OCI-LY3 (cell line): Measurements from ENCODE around the gene GPR18.
"Not testable (repeated sequence)": the region's sequence is repeated elsewhere in the genome, so short reads cannot be mapped to it uniquely, and the experiment has no call there.

Source experiments
- H2AFZ ChIP-seq: fragments of 200-600, 300-600 bp; shearing (Covaris generic); 2 replicates; pipeline ENCODE4 v1.6.0; 2014; ENCODE audit warnings: antibody characterized with exemption, low read depth, low read length
- H3K27ac ChIP-seq: fragments of 200-600, 300-600 bp; sonication (generic); 2 replicates; pipeline ENCODE4 v1.5.1; 2014; ENCODE audit warnings: mild to moderate bottlenecking, low read length, moderate library complexity, mixed read lengths
- H3K27me3 ChIP-seq: fragments of 200-600, 300-600 bp; sonication (generic); 2 replicates; pipeline ENCODE4 v1.6.1; 2014; ENCODE audit warnings: low read depth, low read length, mixed read lengths
- H3K36me3 ChIP-seq: fragments of 200-600, 300-600 bp; sonication (generic); replicated peaks from 2 replicates; pipeline ENCODE3; 2014; ENCODE audit warnings: low read depth, low read length, mixed read lengths
- H3K4me1 ChIP-seq: fragments of 300-600, 200-600 bp; sonication (generic); 2 replicates; pipeline ENCODE4 v1.6.1; 2014; ENCODE audit warnings: low read length, mixed read lengths
- H3K4me2 ChIP-seq: fragments of 200-600, 300-600 bp; sonication (generic); 2 replicates; pipeline ENCODE4 v1.6.1; 2014; ENCODE audit warnings: low read length, mixed read lengths
- H3K4me3 ChIP-seq: fragments of 300-600, 200-600 bp; sonication (generic); 2 replicates; pipeline ENCODE4 v1.5.1; 2014; ENCODE audit warnings: antibody characterized with exemption, mild to moderate bottlenecking, low read length, moderate library complexity
- H3K79me2 ChIP-seq: fragments of 300-600, 200-600 bp; shearing (Covaris generic); 2 replicates; pipeline ENCODE4 v1.6.1; 2014; ENCODE audit warnings: mild to moderate bottlenecking, low read length, mixed read lengths
- H3K9ac ChIP-seq: fragments of 300-600, 200-600 bp; shearing (Covaris generic); 2 replicates; pipeline ENCODE4 v1.6.0; 2014; ENCODE audit warnings: mild to moderate bottlenecking, low read length, moderate library complexity
- H3K9me3 ChIP-seq: fragments of 200-600, 300-600 bp; shearing (Covaris generic); 2 replicates; pipeline ENCODE4 v1.6.1; 2014; ENCODE audit warnings: low read length, mixed read lengths; ENCODE audit not compliant: insufficient read depth
- H4K20me1 ChIP-seq: fragments of 200-600, 300-600 bp; sonication (generic); 2 replicates; pipeline ENCODE4 v1.6.1; 2016; ENCODE audit warnings: low read length, mixed read lengths; ENCODE audit not compliant: insufficient read depth
- EZH2phosphoT487 ChIP-seq: fragments of 200-600 bp; shearing (Covaris generic); IDR thresholded peaks from 2 replicates; pipeline ENCODE4 v1.6.1; 2018; ENCODE audit warnings: antibody characterized with exemption, mixed run types, low read depth
- TF ChIP-seq, protein P1 (sequence below): fragments of 200-600, 300-600 bp; sonication (generic); IDR thresholded peaks from 2 replicates; pipeline ENCODE4 v1.5.1; 2014; ENCODE audit warnings: antibody characterized with exemption, low read length, low read depth

Gene GPR18

DNA sequence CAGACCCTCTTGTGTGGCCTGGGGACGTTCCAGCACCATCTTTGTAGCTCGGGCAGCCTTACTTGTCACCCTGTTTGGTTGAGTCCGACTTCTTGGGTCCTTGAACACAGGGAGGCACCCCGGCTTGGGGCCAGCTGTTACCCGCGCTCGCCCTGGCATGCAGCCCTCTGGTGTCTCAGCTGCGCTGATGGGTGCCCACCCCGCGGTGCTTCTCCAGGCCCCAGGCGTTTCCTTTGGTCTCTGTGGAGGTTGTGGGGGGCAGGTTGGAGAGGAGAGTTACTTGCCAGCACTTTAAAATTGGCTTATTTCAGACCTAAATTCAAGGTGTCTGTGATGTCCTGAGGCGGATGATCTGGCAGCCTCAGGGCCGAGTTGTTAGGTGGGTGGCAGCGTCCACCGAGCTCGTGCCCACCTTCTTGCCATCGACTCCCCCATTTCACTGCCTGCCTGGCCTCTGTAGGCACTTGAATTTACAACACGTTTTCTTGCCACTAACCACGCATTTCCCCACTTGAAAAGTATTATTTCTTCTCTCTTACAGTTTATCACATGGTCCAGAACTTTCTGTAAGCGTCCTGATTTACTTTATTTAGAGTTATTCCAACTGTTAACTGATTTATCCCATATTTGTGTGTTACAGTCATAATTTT is 40.6 kb downstream of the GPR18 start:
- Histone ChIP-seq H3K27me3 (no peaks in the 10 kb centered on the region), H3K36me3 (peaks cover 14% of the 10 kb centered on the region), H2AFZ (no peak overlapping the region), H4K20me1 (peaks cover 83% of the 10 kb centered on the region), H3K4me2 (no peak overlapping the region), H3K27ac (no peak overlapping the region), H3K9me3 (no peaks in the 10 kb centered on the region), H3K9ac (no peak overlapping the region), H3K79me2 (peaks cover 53% of the 10 kb centered on the region), H3K4me3 (no peak overlapping the region), H3K4me1 (0 out of 2 replicates have a peak, but pooled peaks cover 4% of the 10 kb centered on the region)
- TF ChIP-seq, protein P1, sequence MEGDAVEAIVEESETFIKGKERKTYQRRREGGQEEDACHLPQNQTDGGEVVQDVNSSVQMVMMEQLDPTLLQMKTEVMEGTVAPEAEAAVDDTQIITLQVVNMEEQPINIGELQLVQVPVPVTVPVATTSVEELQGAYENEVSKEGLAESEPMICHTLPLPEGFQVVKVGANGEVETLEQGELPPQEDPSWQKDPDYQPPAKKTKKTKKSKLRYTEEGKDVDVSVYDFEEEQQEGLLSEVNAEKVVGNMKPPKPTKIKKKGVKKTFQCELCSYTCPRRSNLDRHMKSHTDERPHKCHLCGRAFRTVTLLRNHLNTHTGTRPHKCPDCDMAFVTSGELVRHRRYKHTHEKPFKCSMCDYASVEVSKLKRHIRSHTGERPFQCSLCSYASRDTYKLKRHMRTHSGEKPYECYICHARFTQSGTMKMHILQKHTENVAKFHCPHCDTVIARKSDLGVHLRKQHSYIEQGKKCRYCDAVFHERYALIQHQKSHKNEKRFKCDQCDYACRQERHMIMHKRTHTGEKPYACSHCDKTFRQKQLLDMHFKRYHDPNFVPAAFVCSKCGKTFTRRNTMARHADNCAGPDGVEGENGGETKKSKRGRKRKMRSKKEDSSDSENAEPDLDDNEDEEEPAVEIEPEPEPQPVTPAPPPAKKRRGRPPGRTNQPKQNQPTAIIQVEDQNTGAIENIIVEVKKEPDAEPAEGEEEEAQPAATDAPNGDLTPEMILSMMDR, result no peak
- TF ChIP-seq EZH2phosphoT487, result no peak

DNA sequence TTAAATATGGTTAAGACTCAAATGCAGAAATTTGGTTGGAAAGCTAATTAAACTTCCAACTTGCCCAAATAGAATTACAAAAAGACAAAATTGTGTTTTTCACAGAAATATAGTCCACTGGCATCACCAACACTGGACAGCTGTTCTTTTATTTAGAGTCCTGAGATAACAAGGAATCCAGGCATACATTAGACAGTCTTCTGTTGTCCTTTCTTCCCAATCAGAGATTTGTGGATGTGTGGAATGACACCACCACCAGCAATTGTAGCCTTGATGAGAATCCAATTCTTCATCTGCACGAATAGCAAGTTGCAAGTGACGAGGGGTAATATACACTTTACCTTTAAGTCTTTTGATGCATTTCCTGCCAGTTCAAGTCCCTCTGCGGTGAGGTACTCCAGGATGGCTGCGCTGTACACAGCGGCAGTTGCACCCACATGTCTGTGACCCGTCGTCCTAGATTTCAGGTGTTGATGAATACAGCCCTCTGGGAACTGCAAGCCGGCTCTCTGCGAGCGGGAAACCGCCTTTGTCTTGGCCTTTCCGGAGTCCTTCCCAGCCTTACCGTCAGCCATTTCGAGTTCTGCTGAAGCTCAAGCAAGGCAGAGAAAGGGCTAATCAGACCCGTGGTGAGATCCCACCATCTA is 42.9 kb downstream of the GPR18 start:
- H3K9me3 ChIP-seq, result no peaks in the 10 kb centered on the region
- H3K4me1 ChIP-seq, result 0 out of 2 replicates have a peak, but pooled peaks cover 4% of the 10 kb centered on the region
- H3K27me3 ChIP-seq, result no peaks in the 10 kb centered on the region
- H3K9ac ChIP-seq, result no peak overlapping the region
- H3K4me3 ChIP-seq, result no peak overlapping the region
- peaks cover 6% of the 10 kb centered on the region for H3K36me3 ChIP-seq
- no peak for TF ChIP-seq EZH2phosphoT487
- H3K79me2 ChIP-seq, result peaks cover 45% of the 10 kb centered on the region
- no peak overlapping the region for H2AFZ ChIP-seq
- H3K27ac ChIP-seq, result no peak overlapping the region
- no peak overlapping the region for H3K4me2 ChIP-seq
- peaks cover 86% of the 10 kb centered on the region for H4K20me1 ChIP-seq

DNA sequence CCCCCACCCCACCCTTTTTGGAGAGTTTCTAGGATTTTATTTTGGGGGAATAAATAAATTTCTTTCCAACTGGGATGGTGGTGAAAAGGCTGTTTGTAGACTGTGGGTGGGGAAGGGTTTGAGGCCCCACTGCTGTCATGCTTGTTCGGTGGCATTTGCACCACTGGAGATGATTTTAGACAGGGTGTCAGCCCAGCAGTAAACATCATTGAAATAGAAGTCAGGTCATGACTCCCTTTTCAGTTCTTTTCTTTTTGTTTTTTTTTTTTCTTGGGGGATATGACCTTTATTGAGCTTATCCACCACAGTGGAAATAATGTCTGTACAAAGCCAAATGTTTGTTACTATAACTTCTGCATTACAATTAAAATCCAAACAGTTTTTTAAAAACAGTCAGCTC is 43.4 kb downstream of the GPR18 start:
- TF ChIP-seq, protein P1, result no peak
- Histone ChIP-seq H3K36me3 (peaks cover 6% of the 10 kb centered on the region), H3K9me3 (no peaks in the 10 kb centered on the region), H2AFZ (no peak overlapping the region), H3K79me2 (peaks cover 45% of the 10 kb centered on the region), H3K4me1 (0 out of 2 replicates have a peak, but pooled peaks cover 4% of the 10 kb centered on the region), H3K27me3 (no peaks in the 10 kb centered on the region), H3K4me3 (no peak overlapping the region), H3K27ac (no peak overlapping the region), H3K9ac (no peak overlapping the region), H4K20me1 (peaks cover 85% of the 10 kb centered on the region), H3K4me2 (no peak overlapping the region)

DNA sequence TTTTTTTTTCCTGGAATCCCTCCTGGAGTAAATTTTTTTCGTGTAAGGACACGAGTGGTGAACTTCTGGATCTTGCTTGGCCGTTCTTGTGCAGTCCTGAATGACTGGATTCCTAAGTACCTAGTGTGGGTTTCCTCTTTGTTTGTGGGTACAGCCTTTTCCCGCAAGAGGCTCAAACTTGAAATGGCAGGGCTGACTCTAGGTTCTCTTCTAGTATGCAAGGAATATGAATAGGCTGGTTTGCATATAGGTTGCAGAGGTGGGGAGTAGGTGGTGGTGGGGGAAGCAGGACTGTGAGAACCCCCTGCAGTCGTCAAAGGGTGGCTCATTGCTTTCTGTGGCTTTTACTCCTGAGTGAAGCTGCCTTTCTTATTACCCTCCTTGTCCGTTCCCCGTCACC is 43.9 kb downstream of the GPR18 start:
- TF ChIP-seq EZH2phosphoT487, result no peak
- H3K27me3 ChIP-seq, result no peaks in the 10 kb centered on the region
- H3K36me3 ChIP-seq, result peaks cover 6% of the 10 kb centered on the region
- no peak overlapping the region for H3K4me2 ChIP-seq
- H3K4me1 ChIP-seq, result 0 out of 2 replicates have a peak, but pooled peaks cover 4% of the 10 kb centered on the region
- H3K4me3 ChIP-seq, result no peak overlapping the region
- no peak overlapping the region for H2AFZ ChIP-seq
- no peak overlapping the region for H3K27ac ChIP-seq
- peaks cover 87% of the 10 kb centered on the region for H4K20me1 ChIP-seq
- H3K9ac ChIP-seq, result no peak overlapping the region
- H3K79me2 ChIP-seq, result peaks cover 48% of the 10 kb centered on the region
- no peaks in the 10 kb centered on the region for H3K9me3 ChIP-seq

DNA sequence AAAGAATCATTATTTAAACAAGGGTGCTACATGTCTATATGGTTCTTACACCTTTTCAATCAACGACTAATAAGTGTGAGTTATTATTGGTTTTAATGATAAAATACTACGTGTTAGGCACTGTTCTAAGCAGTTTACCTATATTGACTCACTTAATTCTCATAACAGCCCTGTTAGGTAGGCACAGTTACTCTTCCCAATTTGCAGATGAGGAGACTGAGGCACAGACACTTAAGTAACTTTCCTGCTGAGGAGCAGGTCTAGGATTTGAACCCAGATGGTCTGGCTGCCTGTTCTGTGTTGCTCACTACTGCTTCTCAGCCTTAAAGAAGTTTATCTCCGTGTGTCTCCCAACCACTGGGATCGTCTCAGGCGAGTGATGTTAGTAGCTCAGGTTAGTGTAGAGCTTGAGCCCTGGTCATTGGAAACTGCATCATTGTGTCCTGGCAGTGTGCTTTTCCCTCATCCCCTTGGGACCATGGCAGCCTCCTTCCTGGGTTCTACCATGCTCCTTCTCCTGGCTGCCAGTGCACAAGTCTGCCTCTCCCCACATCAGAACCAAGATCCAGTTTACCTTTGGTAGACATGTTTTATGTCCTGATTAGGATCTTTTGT is 46.7 kb downstream of the GPR18 start:
- Histone ChIP-seq H3K9ac (no peak overlapping the region), H3K4me2 (no peak overlapping the region), H4K20me1 (peaks cover 89% of the 10 kb centered on the region), H3K27ac (no peak overlapping the region), H3K27me3 (peaks cover 12% of the 10 kb centered on the region), H3K4me3 (no peak overlapping the region), H3K36me3 (peaks cover 17% of the 10 kb centered on the region), H3K4me1 (0 out of 2 replicates have a peak, but pooled peaks cover 4% of the 10 kb centered on the region), H2AFZ (no peak overlapping the region), H3K9me3 (no peaks in the 10 kb centered on the region), H3K79me2 (peaks cover 44% of the 10 kb centered on the region)
- no peak for TF ChIP-seq EZH2phosphoT487
- TF ChIP-seq, protein P1, result no peak

DNA sequence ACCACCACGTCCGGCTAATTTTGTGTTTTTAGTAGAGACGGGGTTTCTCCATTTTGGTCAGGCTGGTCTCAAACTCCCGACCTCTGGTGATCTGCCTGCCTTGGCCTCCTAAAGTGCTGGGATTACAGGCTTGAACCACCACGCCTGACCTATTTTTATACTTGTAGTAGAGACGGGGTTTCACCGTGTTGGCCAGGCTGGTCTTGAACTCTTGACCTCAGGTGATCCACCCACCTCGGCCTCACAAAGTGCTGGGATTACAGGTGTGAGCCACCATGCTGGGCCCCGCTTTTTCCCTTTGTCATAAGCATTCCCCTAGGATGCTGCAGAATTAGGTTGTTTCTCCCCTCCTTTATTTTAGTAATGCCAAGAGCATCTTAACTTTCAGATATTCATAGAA is 47.6 kb downstream of the GPR18 start:
- not testable (repeated sequence) for H3K4me3 ChIP-seq, H3K9ac ChIP-seq, H3K27ac ChIP-seq, H2AFZ ChIP-seq, H3K4me1 ChIP-seq, H3K4me2 ChIP-seq, H3K9me3 ChIP-seq
- Histone ChIP-seq H3K27me3 (peaks cover 21% of the 10 kb centered on the region), H4K20me1 (peaks cover 92% of the 10 kb centered on the region), H3K36me3 (peaks cover 23% of the 10 kb centered on the region), H3K79me2 (peaks cover 52% of the 10 kb centered on the region)
